ENCODE results near the gene EFCAB11. TPM values are rescaled to one million over a fixed set of nuclear protein-coding genes. Genes with fewer than 3 reads are reported as not detected.

The EFCAB11 gene
- total and polyA plus RNA-seq, 9 of the 15 experiments (the other 6 are each of a cell fraction or from before 2014, with no cell fraction given), result 13.4 to 37.9 (median 17.4) TPM

- CTCF ChIA-PET (ENCODE audit: low intra/inter-chr PET ratio), result no interaction called here
- no peak for FAIRE-seq
- intact Hi-C loops (cut with micrococcal nuclease), result no loop called here
- TF ChIP-seq GTF2B (IDR thresholded peaks at IDR 0.05; ENCODE audit: extremely low read depth, insufficient read length) (no peak), NR2C2 (CRISPR knock-in tag; IDR thresholded peaks at IDR 0.05) (no peak), NR2C2 (tag; IDR thresholded peaks at IDR 0.05) (no peak), BDP1 (IDR thresholded peaks at IDR 0.05; ENCODE audit: insufficient read depth, insufficient read length) (no peak), THAP12 (CRISPR knock-in tag; IDR thresholded peaks at IDR 0.05) (no peak), PHF20 (IDR thresholded peaks at IDR 0.05; ENCODE audit: partially characterized antibody) (no peak), CAMTA2 (CRISPR knock-in tag; conservative IDR thresholded peaks at IDR 0.05) (no peak), ETV1 (tag; conservative IDR thresholded peaks at IDR 0.05; ENCODE audit: low read depth) (no peak), REST (IDR thresholded peaks at IDR 0.05; ENCODE audit: borderline replicate concordance) (no peak), REST (CRISPR knock-in tag; IDR thresholded peaks at IDR 0.05; ENCODE audit: low read depth) (no peak), JUNB (CRISPR knock-in tag; conservative IDR thresholded peaks at IDR 0.05) (no peak)
Observed at GRCh38 chr14:89811954-89812575, 142.5 kb downstream of the EFCAB11 start.

More at GRCh38 chr14:89811954-89812575, 142.5 kb downstream of the EFCAB11 start:
- H3K36me3 ChIP-seq (ENCODE audit: control insufficient read depth, insufficient read depth, low read length), result no peaks in the 10 kb centered on the region
- no peak overlapping the region for H3K9ac ChIP-seq (ENCODE audit: insufficient read depth in 1 of 2, low read depth in 2 of 2, low read length in 2 of 2)
- in situ Hi-C loops (cut with MboI), result no loop called here
- no peak for DNase-seq (ENCODE audit: extremely low read depth in 1 of 4, low spot score in 3 of 4)
- no peak for ATAC-seq
- no peaks in the 10 kb centered on the region for H3K4me1 ChIP-seq (replicated peaks in 1 of 2; ENCODE audit: control insufficient read depth in 2 of 2, insufficient read depth in 2 of 2, low read length in 2 of 2)
- H3K4me2 ChIP-seq (ENCODE audit: insufficient read depth, low read length), result no peak overlapping the region
- H4K20me1 ChIP-seq (replicated peaks; ENCODE audit: control insufficient read depth, insufficient read depth, low read length), result no peaks in the 10 kb centered on the region
- no peak overlapping the region for H3K4me3 ChIP-seq
- WGBS (ENCODE audit: insufficient coverage, low coverage, missing lambda C conversion rate), result 0% methylated on average over 5 of the region's 5 CpGs
- no peaks in the 10 kb centered on the region for H3K79me2 ChIP-seq (ENCODE audit: control insufficient read depth, insufficient read depth, low read length)
- no peak overlapping the region for H3K27ac ChIP-seq (ENCODE audit: extremely low read depth, low read depth, low read length)
- no TSS peak for BruUV-seq (replicated peaks)
- no peak overlapping the region for H2AFZ ChIP-seq (ENCODE audit: low read depth, low read length)
- no peaks in the 10 kb centered on the region for H3K9me1 ChIP-seq (ENCODE audit: control insufficient read depth, insufficient read depth, low read length)
- POLR2A ChIA-PET, result interaction anchor here (1.5 kb wide), 1 partner anchor 16 kb away, joined by 3 read pairs; no protein-coding TSS in a partner anchor
- H3K9me3 ChIP-seq (replicated peaks; ENCODE audit: control insufficient read depth, insufficient read depth, low read depth, low read length), result no peaks in the 10 kb centered on the region
- no peaks in the 10 kb centered on the region for H3K27me3 ChIP-seq (ENCODE audit: control insufficient read depth in 2 of 2, insufficient read depth in 2 of 2, low read length in 2 of 2)
